SK-N-MC (cell line): ENCODE data around the gene ZMIZ1.

Source experiments
- EZH2 ChIP-seq: fragments of 200-600 bp; sonication (generic); IDR thresholded peaks from one replicate; pipeline ENCODE4 v1.6.1; 2017; ENCODE audit warnings: antibody characterized with exemption
- FOXP2 ChIP-seq: optimal IDR thresholded peaks from 2 replicates; pipeline ENCODE3; 2011; ENCODE audit warnings: mild to moderate bottlenecking, moderate library complexity; ENCODE audit not compliant: insufficient read depth; ENCODE audit errors: extremely low read length, control extremely low read depth
- POLR2AphosphoS5 ChIP-seq: IDR thresholded peaks from 2 replicates; pipeline ENCODE4 v1.6.1; 2012; ENCODE audit warnings: mild to moderate bottlenecking, low read depth, low read length, borderline replicate concordance

- TF ChIP-seq EZH2 (no peak), POLR2AphosphoS5 (no peak), FOXP2 (no peak)
Observed at GRCh38 chr10:79353726-79354125, 285.0 kb downstream of the ZMIZ1 start.
